Epithelial cell of proximal tubule (primary cell): ENCODE results near the gene CACNA1S. TPM values are rescaled to one million over a fixed set of nuclear protein-coding genes. Genes with fewer than 3 reads are reported as not detected.

Experiments
- DNase-seq: peaks from one replicate; pipeline ENCODE4 v3.0.0-alpha.2; 2011; ENCODE audit warnings: low read depth
- H3K4me3 ChIP-seq: 2 replicates; pipeline ENCODE4 v1.5.1; 2011; ENCODE audit warnings: low read depth, mild to moderate bottlenecking, low read length
- CTCF ChIP-seq: conservative IDR thresholded peaks from 2 replicates; pipeline ENCODE4 v1.5.1; 2012; ENCODE audit warnings: low read depth, mild to moderate bottlenecking, low read length
- total RNA-seq: library from RNA; depleted of rRNA; stranded (reverse); fragments of >200 nt; gene quantifications from 2 replicates; pipeline ENCODE4 v1.2.3, GENCODE V29; 2015

Gene CACNA1S
- total RNA-seq, 1 donor from 2014 or later, result not detected

GRCh38 chr1:201053155-201053860 lies 58.9 kb downstream of the CACNA1S start:
- H3K4me3 ChIP-seq, result no peak overlapping the region
- no peak for DNase-seq
- TF ChIP-seq CTCF, result no peak

- no peak for TF ChIP-seq CTCF
- H3K4me3 ChIP-seq, result no peak overlapping the region
- no peak for DNase-seq
These were observed 60.8 kb downstream of the CACNA1S start for GRCh38 chr1:201051399-201051798.

GRCh38 chr1:201050515-201051277 lies 61.5 kb downstream of the CACNA1S start:
- no peak for TF ChIP-seq CTCF
- DNase-seq, result no peak
- no peak overlapping the region for H3K4me3 ChIP-seq

GRCh38 chr1:201049248-201049831 lies 62.9 kb downstream of the CACNA1S start:
- H3K4me3 ChIP-seq, result no peak overlapping the region
- no peak for DNase-seq
- TF ChIP-seq CTCF, result no peak

- no peak overlapping the region for H3K4me3 ChIP-seq
- no peak for DNase-seq
- no peak for TF ChIP-seq CTCF
These were observed 63.7 kb downstream of the CACNA1S start for GRCh38 chr1:201048521-201048920.

GRCh38 chr1:201044119-201044518 lies 68.1 kb downstream of the CACNA1S start:
- no peak overlapping the region for H3K4me3 ChIP-seq
- TF ChIP-seq CTCF, result no peak
- DNase-seq, result no peak
